Measurements from ENCODE around the gene JADE2.
"Not testable (repeated sequence)": the region's sequence is repeated elsewhere in the genome, so short reads cannot be mapped to it uniquely, and the experiment has no call there.

- TF ChIP-seq ZNF565 (CRISPR knock-in tag; conservative IDR thresholded peaks at IDR 0.05; ENCODE audit: low read depth); ZNF8 (CRISPR knock-in tag; IDR thresholded peaks at IDR 0.05): not testable (repeated sequence)
- TF ChIP-seq, protein P1, sequence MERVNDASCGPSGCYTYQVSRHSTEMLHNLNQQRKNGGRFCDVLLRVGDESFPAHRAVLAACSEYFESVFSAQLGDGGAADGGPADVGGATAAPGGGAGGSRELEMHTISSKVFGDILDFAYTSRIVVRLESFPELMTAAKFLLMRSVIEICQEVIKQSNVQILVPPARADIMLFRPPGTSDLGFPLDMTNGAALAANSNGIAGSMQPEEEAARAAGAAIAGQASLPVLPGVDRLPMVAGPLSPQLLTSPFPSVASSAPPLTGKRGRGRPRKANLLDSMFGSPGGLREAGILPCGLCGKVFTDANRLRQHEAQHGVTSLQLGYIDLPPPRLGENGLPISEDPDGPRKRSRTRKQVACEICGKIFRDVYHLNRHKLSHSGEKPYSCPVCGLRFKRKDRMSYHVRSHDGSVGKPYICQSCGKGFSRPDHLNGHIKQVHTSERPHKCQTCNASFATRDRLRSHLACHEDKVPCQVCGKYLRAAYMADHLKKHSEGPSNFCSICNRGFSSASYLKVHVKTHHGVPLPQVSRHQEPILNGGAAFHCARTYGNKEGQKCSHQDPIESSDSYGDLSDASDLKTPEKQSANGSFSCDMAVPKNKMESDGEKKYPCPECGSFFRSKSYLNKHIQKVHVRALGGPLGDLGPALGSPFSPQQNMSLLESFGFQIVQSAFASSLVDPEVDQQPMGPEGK (CRISPR knock-in tag; IDR thresholded peaks at IDR 0.05; ENCODE audit: borderline replicate concordance), result not testable (repeated sequence)
Observed at GRCh38 chr5:134552716-134553115, 27.2 kb downstream of the JADE2 start.

Data from SK-N-SH treated with all-trans-retinoic acid at 6 μM for 48 hours (cell line).